Renal pelvis (tissue), 12 donors: Measurements from ENCODE around the gene PAFAH1B1. TPM values are rescaled to one million over a fixed set of nuclear protein-coding genes. Genes with fewer than 3 reads are reported as not detected.
"Not testable (repeated sequence)": the region's sequence is repeated elsewhere in the genome, so short reads cannot be mapped to it uniquely, and the experiment has no call there.

Experiments used
- DNase-seq: peaks from one replicate; pipeline ENCODE4 v3.0.0-alpha.2; 2013
- long read RNA-seq, 16 experiments: transcript quantifications; one replicate each; lab custom pipeline, GENCODE V29; 2026
- polyA plus RNA-seq, 3 donors: library from polyadenylated mRNA; unstranded; fragments of 120-200 nt; gene quantifications; one replicate each; pipeline ENCODE4 v1.2.1, GENCODE V29; 2013; ENCODE audit not compliant: insufficient read length in 3 of 3

Gene PAFAH1B1
- polyA plus RNA-seq: 100 to 1,000 TPM; 117 to 163 (median 139) TPM
- long read RNA-seq, donor 1, full-length matches to known transcripts: 27 of 32 reads
- long read RNA-seq, donor 1, partial matches to known transcripts: 5 of 32 reads
- long read RNA-seq, donor 1, other reads (novel, unspliced or antisense): 0 of 32 reads
- long read RNA-seq, donor 2, full-length matches to known transcripts: 35 of 35 reads
- long read RNA-seq, donor 2, partial matches to known transcripts: 0 of 35 reads
- long read RNA-seq, donor 2, other reads (novel, unspliced or antisense): 0 of 35 reads
- long read RNA-seq, donor 3, full-length matches to known transcripts: 30 of 36 reads
- long read RNA-seq, donor 3, partial matches to known transcripts: 6 of 36 reads
- long read RNA-seq, donor 3, other reads (novel, unspliced or antisense): 0 of 36 reads
- long read RNA-seq, donor 4, full-length matches to known transcripts: 34 of 34 reads
- long read RNA-seq, donor 4, partial matches to known transcripts: 0 of 34 reads
- long read RNA-seq, donor 4, other reads (novel, unspliced or antisense): 0 of 34 reads
- long read RNA-seq, donor 5, full-length matches to known transcripts: 10 of 10 reads
- long read RNA-seq, donor 5, partial matches to known transcripts: 0 of 10 reads
- long read RNA-seq, donor 5, other reads (novel, unspliced or antisense): 0 of 10 reads
- long read RNA-seq, donor 6, full-length matches to known transcripts: 36 of 58 reads
- long read RNA-seq, donor 6, partial matches to known transcripts: 22 of 58 reads
- long read RNA-seq, donor 6, other reads (novel, unspliced or antisense): 0 of 58 reads
- long read RNA-seq, donor 7, full-length matches to known transcripts: 33 of 33 reads
- long read RNA-seq, donor 7, partial matches to known transcripts: 0 of 33 reads
- long read RNA-seq, donor 7, other reads (novel, unspliced or antisense): 0 of 33 reads
- long read RNA-seq, donor 8, full-length matches to known transcripts: 16 of 16 reads
- long read RNA-seq, donor 8, partial matches to known transcripts: 0 of 16 reads
- long read RNA-seq, donor 8, other reads (novel, unspliced or antisense): 0 of 16 reads
- long read RNA-seq, donor 9, full-length matches to known transcripts: 34 of 42 reads
- long read RNA-seq, donor 9, partial matches to known transcripts: 8 of 42 reads
- long read RNA-seq, donor 9, other reads (novel, unspliced or antisense): 0 of 42 reads
- long read RNA-seq, donor 10, full-length matches to known transcripts: 47 of 68 reads
- long read RNA-seq, donor 10, partial matches to known transcripts: 21 of 68 reads
- long read RNA-seq, donor 10, other reads (novel, unspliced or antisense): 0 of 68 reads
- long read RNA-seq, donor 11, full-length matches to known transcripts: 21 of 21 reads
- long read RNA-seq, donor 11, partial matches to known transcripts: 0 of 21 reads
- long read RNA-seq, donor 11, other reads (novel, unspliced or antisense): 0 of 21 reads
- long read RNA-seq, donor 12, full-length matches to known transcripts: 38 of 50 reads
- long read RNA-seq, donor 12, partial matches to known transcripts: 12 of 50 reads
- long read RNA-seq, donor 12, other reads (novel, unspliced or antisense): 0 of 50 reads
- long read RNA-seq, donor 13, full-length matches to known transcripts: 21 of 27 reads
- long read RNA-seq, donor 13, partial matches to known transcripts: 6 of 27 reads
- long read RNA-seq, donor 13, other reads (novel, unspliced or antisense): 0 of 27 reads
- long read RNA-seq, donor 14: 0 reads
- long read RNA-seq, donor 15: 0 reads
- long read RNA-seq, donor 16, full-length matches to known transcripts: 37 of 37 reads
- long read RNA-seq, donor 16, partial matches to known transcripts: 0 of 37 reads
- long read RNA-seq, donor 16, other reads (novel, unspliced or antisense): 0 of 37 reads

GRCh38 chr17:2592971-2593820 is at the start of gene PAFAH1B1:
Gene PAFAH1B1, plus strand, starts transcription at chr17:2593654. Its CDS starts 44,635 bp downstream, at chr17:2638289.
- DNase-seq: peak; percentile 93

GRCh38 chr17:2545393-2545792 is 48.1 kb upstream of the PAFAH1B1 start:
- no peak for DNase-seq

- no peak for DNase-seq
Measured at GRCh38 chr17:2547176-2547575, 46.3 kb upstream of the PAFAH1B1 start.

- DNase-seq: not testable (repeated sequence)
Measured at GRCh38 chr17:2548026-2548425, 45.4 kb upstream of the PAFAH1B1 start.

- no peak for DNase-seq
Measured at GRCh38 chr17:2549392-2550211, 43.9 kb upstream of the PAFAH1B1 start.

- DNase-seq: peak; percentile 14
Measured at GRCh38 chr17:2551493-2551892, 42.0 kb upstream of the PAFAH1B1 start.

GRCh38 chr17:2551928-2552327 is 41.5 kb upstream of the PAFAH1B1 start:
- peak; percentile 14 for DNase-seq

GRCh38 chr17:2560658-2561057 is 32.8 kb upstream of the PAFAH1B1 start:
- DNase-seq: no peak

- no peak for DNase-seq
Measured at GRCh38 chr17:2562162-2562858, 31.1 kb upstream of the PAFAH1B1 start.

- DNase-seq: no peak
Measured at GRCh38 chr17:2563061-2563460, 30.4 kb upstream of the PAFAH1B1 start.

- DNase-seq: no peak
Measured at GRCh38 chr17:2563543-2563942, 29.9 kb upstream of the PAFAH1B1 start.

- DNase-seq: no peak
Measured at GRCh38 chr17:2564877-2565276, 28.6 kb upstream of the PAFAH1B1 start.

- DNase-seq: no peak
Measured at GRCh38 chr17:2566056-2566455, 27.4 kb upstream of the PAFAH1B1 start.

GRCh38 chr17:2571523-2572303 is 21.7 kb upstream of the PAFAH1B1 start:
- DNase-seq: no peak

- DNase-seq: not testable (repeated sequence)
Measured at GRCh38 chr17:2572304-2572609, 21.2 kb upstream of the PAFAH1B1 start.

- no peak for DNase-seq
Measured at GRCh38 chr17:2580151-2580550, 13.3 kb upstream of the PAFAH1B1 start.

- no peak for DNase-seq
Measured at GRCh38 chr17:2580661-2581060, 12.8 kb upstream of the PAFAH1B1 start.
